Activated CD8-positive, alpha-beta memory T cell treated with anti-CD3 and anti-CD28 coated beads for 36 hours (primary cell): ENCODE data around the gene ABLIM1. TPM values are rescaled to one million over a fixed set of nuclear protein-coding genes. Genes with fewer than 3 reads are reported as not detected.

ENCODE experiments used
- CTCF ChIA-PET: fragments of 350-600 bp; sonication (Branson Sonifier 250); formaldehyde crosslinking; loops from one replicate; lab custom pipeline; 2021; ENCODE audit warnings: antibody characterized with exemption; lab: Charles Lee
- POLR2A ChIA-PET: fragments of 350-600 bp; sonication (Branson Sonifier 250); formaldehyde crosslinking; loops from one replicate; lab custom pipeline; 2021; ENCODE audit warnings: antibody characterized with exemption; lab: Charles Lee
- total RNA-seq, 2 experiments: library from RNA; stranded (reverse); gene quantifications; one replicate each; pipeline ENCODE4 v1.2.3, GENCODE V29; 2021

The ABLIM1 gene
- total RNA-seq, 2 experiments from 2014 or later: 44.4 to 47.7 TPM

GRCh38 chr10:114430688-114431413 is 227.2 kb downstream of the ABLIM1 start:
- CTCF ChIA-PET: no interaction called here
- POLR2A ChIA-PET: no interaction called here

GRCh38 chr10:114429581-114430335 is 228.3 kb downstream of the ABLIM1 start:
- ChIA-PET CTCF (no interaction called here), POLR2A (no interaction called here)

- ChIA-PET CTCF (no interaction called here), POLR2A (no interaction called here)
These were observed 230.8 kb downstream of the ABLIM1 start for GRCh38 chr10:114427124-114427852.

GRCh38 chr10:114426476-114426875 is 231.6 kb downstream of the ABLIM1 start:
- ChIA-PET POLR2A (no interaction called here), CTCF (no interaction called here)

GRCh38 chr10:114420811-114421485 is 237.1 kb downstream of the ABLIM1 start:
- POLR2A ChIA-PET: no interaction called here

GRCh38 chr10:114418109-114418508 is 240.0 kb downstream of the ABLIM1 start:
- ChIA-PET CTCF (no interaction called here), POLR2A (no interaction called here)

More at GRCh38 chr10:114420811-114421485, 237.1 kb downstream of the ABLIM1 start:
- CTCF ChIA-PET: no interaction called here

GRCh38 chr10:114412907-114413797 is 244.9 kb downstream of the ABLIM1 start:
- POLR2A ChIA-PET: no interaction called here
- CTCF ChIA-PET: no interaction called here

GRCh38 chr10:114408968-114409444 is 249.1 kb downstream of the ABLIM1 start:
- ChIA-PET POLR2A (no interaction called here), CTCF (no interaction called here)

GRCh38 chr10:114408112-114408967 is 249.7 kb downstream of the ABLIM1 start:
- POLR2A ChIA-PET: no interaction called here
- CTCF ChIA-PET: interaction anchor here (0.6 kb wide), 1 partner anchor 105 kb away, joined by 3 read pairs; no protein-coding TSS in a partner anchor

- CTCF ChIA-PET: no interaction called here
- POLR2A ChIA-PET: no interaction called here
These were observed 251.6 kb downstream of the ABLIM1 start for GRCh38 chr10:114406455-114406854.

GRCh38 chr10:114405011-114405350 is 253.1 kb downstream of the ABLIM1 start:
- CTCF ChIA-PET: no interaction called here
- POLR2A ChIA-PET: no interaction called here

- ChIA-PET POLR2A (no interaction called here), CTCF (no interaction called here)
These were observed 253.7 kb downstream of the ABLIM1 start, which contains the start of gene AFAP1L2 for GRCh38 chr10:114404171-114405010. Gene AFAP1L2, minus strand, starts transcription at chr10:114404502. Its CDS starts 47 bp downstream, at chr10:114404455.

- CTCF ChIA-PET: interaction anchor here (1.1 kb wide), 1 partner anchor 100 kb away, joined by 4 read pairs; no protein-coding TSS in a partner anchor
- POLR2A ChIA-PET: no interaction called here
These were observed 254.4 kb downstream of the ABLIM1 start for GRCh38 chr10:114403541-114404161.

GRCh38 chr10:114402871-114403540 is 255.1 kb downstream of the ABLIM1 start:
- ChIA-PET POLR2A (no interaction called here), CTCF (interaction anchor here (1.1 kb wide), 1 partner anchor 99 kb away, joined by 4 read pairs; no protein-coding TSS in a partner anchor)

- CTCF ChIA-PET: no interaction called here
These were observed 255.8 kb downstream of the ABLIM1 start for GRCh38 chr10:114402233-114402632.

More at GRCh38 chr10:114402233-114402632, 255.8 kb downstream of the ABLIM1 start:
- POLR2A ChIA-PET: no interaction called here
